ENCODE results near the gene LRP1B.

- TF ChIP-seq TSHZ2 (CRISPR knock-in tag; IDR thresholded peaks at IDR 0.05) (no peak), ZFP30 (CRISPR knock-in tag; IDR thresholded peaks at IDR 0.05) (no peak), SNAI2 (CRISPR knock-in tag; IDR thresholded peaks at IDR 0.05) (no peak), CSRNP3 (CRISPR knock-in tag; IDR thresholded peaks at IDR 0.05) (no peak), CREB5 (CRISPR knock-in tag; IDR thresholded peaks at IDR 0.05; ENCODE audit: low read depth) (no peak), ZNF565 (CRISPR knock-in tag; conservative IDR thresholded peaks at IDR 0.05; ENCODE audit: low read depth) (no peak), CSDC2 (CRISPR knock-in tag; IDR thresholded peaks at IDR 0.05) (no peak), ARNTL (CRISPR knock-in tag; IDR thresholded peaks at IDR 0.05; ENCODE audit: borderline replicate concordance, low read depth) (no peak), TCF4 (CRISPR knock-in tag; IDR thresholded peaks at IDR 0.05; ENCODE audit: borderline replicate concordance) (no peak), ZFP3 (CRISPR knock-in tag; IDR thresholded peaks at IDR 0.05) (no peak)
Observed at GRCh38 chr2:141692829-141693228, 438.0 kb downstream of the LRP1B start.

All from SK-N-SH treated with all-trans-retinoic acid at 6 μM for 48 hours (cell line).